GM18505 (cell line): ENCODE results near the gene ZNF280A.
"Not testable (repeated sequence)": the region's sequence is repeated elsewhere in the genome, so short reads cannot be mapped to it uniquely, and the experiment has no call there.

Experiments used
- ATAC-seq: cut with Tn5 transposase; IDR thresholded peaks from one replicate; pipeline ENCODE4 v1.9.1; 2021; ENCODE audit not compliant: unreplicated experiment
- POLR2A ChIP-seq: IDR thresholded peaks from 4 replicates; pipeline ENCODE4 v1.6.1; 2011; ENCODE audit warnings: borderline replicate concordance; ENCODE audit not compliant: insufficient read depth, insufficient read length; ENCODE audit errors: extremely low read depth

The ZNF280A gene

DNA sequence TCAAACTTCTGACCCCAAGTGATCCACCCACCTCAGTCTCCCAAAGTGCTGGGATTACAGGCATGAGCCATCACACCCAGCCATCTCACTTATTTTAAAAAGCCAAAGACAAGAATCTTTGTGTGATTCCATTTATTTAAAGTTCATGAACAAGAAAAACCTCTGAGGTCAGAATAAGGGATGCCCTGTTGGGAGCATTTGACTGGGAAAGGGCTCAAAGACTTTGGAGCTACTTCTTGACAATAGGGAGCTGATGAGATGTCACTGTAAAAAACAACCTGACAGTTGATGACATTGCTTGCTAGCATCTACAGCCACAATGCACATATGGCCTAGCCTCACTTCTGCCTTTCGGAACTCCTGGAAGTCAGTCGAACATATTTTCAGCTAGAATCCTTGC, 6.5 kb downstream of the ZNF280A start:
- no peak for TF ChIP-seq POLR2A
- no peak for ATAC-seq

DNA sequence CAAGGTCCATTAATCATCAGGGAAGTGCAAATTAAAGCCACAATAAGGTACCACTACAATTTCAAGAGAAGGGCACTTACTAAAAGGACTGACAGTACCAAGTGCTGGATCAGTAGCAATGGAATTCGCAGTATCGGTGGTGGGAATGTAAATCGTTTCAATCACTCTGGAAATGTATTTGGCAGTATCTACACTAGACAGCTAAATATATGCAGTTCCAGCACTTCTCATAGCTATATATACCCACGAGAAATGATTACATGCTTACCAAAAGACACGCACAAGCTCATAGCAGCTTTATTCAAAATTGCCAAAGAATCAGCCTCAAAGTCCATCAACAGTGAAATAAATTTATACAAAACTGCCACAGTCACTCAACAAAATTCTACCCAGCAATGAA, 7.1 kb downstream of the ZNF280A start:
- TF ChIP-seq POLR2A = no peak
- no peak for ATAC-seq

GRCh38 chr22:22510833-22511232, 9.2 kb downstream of the ZNF280A start:
- ATAC-seq = not testable (repeated sequence)

GRCh38 chr22:22509912-22510311, 10.2 kb downstream of the ZNF280A start:
- ATAC-seq = not testable (repeated sequence)

- peak; percentile 90 for ATAC-seq
- peak; percentile 65 for TF ChIP-seq POLR2A
These were observed 11.5 kb downstream of the ZNF280A start, which contains the start of gene ZNF280B for GRCh38 chr22:22508274-22509176. Gene ZNF280B (minus strand): TSS chr22:22508742. CDS start chr22:22489398, 19,344 bp downstream.

GRCh38 chr22:22507743-22508273, 12.3 kb downstream of the ZNF280A start:
- no peak for ATAC-seq
- no peak for TF ChIP-seq POLR2A

- ATAC-seq = no peak
- TF ChIP-seq POLR2A = no peak
These were observed 13.3 kb downstream of the ZNF280A start for GRCh38 chr22:22506736-22507135.

GRCh38 chr22:22498267-22498666, 21.8 kb downstream of the ZNF280A start:
- no peak for TF ChIP-seq POLR2A
- ATAC-seq = no peak

DNA sequence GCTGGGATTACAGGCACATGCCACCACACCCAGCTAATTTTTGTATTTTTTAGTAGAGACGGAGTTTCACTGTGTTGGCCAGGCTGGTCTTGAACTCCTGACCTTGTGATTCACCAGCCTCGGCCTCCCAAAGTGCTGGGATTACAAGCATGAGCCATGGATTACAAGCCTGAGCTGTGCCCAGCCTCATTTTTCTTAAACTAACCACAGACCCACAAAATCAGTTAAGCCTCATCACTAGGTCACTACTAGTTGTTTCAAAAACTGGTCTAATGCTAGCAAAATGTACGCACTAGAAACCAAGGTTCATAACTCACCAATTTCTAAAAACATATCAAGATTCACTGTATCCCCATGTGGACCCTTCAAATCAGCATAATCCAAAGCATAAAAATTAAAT, 28.5 kb downstream of the ZNF280A start:
- ATAC-seq = not testable (repeated sequence)

DNA sequence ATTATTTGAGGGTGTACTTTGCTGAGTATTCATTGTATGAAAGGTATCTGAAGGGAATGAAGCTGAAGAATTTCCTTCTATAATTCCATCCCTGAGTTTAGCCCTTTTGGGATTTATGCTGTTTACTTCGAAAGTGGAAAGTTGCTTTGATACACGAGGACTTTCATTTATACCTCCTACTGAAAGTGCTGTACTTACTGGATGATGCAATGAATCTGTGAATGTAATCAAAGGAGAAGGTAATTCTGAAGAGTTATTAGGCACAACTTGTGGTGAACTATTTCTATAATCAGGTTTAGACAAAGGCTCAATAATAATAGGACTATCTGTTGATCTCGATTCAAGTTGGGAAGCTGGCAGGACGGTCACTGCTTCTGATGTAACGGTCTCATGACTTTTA, 31.3 kb downstream of the ZNF280A start:
- no peak for TF ChIP-seq POLR2A
- no peak for ATAC-seq

DNA sequence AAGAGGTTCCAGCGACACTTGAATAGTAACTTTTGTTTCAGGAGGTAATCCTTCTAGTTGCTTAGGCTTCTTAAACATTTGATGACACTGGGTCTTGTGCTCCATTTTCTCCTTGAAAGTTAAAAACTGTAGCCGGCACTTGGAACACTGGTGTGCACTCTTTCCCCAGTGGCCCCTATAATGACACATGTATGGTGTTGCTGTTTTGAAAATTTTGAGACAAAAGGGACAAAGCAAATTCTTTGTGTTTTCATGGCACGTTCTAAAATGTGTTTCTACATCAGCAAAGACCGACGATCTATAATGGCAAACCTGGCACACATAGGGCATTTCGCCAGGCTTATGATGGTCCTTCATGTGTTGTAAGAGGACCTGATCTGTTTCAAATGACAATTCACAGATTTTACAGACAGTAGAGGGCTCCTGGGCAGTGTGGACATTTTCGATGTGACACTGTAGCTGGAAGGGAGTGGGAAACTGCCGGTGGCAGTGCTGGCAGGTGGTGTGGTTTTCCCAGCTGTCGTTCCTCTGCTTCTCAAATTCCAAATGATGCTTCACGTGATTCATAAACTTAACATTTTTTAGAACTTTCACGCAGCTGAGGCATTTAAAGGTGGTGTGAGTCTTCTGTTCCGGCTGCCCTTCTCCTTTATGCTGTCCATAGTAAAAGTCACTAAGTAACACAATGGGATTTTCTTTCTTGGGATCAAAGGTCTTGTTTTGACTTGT, 32.0 kb downstream of the ZNF280A start:
- no peak for TF ChIP-seq POLR2A
- ATAC-seq = no peak

DNA sequence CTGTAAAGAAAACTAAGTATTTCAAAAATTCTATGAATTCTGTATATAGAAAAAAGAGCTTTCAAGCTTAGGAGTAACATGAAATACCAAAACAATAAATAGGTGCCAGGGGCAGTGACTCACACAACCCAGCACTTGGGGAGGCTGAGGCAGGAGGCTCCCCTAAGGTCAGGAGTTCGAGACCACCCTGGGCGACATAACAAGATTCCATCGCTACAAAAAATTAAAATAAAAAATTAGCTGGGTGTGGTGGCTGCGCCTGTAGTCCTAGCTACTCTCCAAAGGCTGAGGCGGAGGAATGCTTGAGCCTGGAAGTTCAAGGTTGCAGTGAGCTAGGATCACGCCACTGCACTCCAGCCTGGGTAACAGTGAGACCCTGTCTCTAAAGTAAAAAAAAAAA, 33.0 kb downstream of the ZNF280A start:
- no peak for TF ChIP-seq POLR2A
- ATAC-seq = no peak

DNA sequence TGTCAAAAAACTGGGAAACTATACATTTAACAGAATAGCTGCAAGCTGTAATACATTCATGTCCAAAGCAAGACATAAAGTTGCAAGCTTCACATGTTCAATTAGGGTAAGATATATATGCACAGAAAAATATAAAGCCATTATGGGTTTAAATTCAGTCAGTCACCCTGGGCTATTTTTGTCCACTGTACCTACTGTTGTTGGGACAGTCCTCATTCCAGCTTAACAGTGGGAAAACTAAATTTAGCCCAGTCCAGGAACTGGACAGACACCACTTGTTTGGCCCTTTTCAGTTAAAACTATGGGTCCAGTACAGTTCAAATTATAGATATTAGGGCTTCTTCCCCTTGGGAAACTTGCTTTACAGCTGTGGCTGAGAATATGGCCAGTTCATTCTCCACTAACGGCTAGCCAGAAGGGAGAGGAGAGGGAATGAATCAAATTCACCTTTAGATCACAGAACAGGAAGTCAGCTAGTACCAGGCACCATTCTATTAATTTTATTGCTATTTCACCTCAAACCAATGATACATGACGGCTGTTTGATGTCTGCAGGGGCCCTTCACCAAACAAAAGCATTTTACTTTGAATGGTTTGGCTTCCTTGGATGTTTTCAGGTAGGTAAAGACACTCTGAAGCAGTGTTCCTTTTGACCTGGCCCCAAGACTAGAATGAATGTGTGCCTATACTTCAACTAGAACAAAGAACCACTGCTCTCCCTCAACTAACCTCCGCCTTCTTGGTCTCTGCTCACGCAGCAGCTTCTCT, 33.8 kb downstream of the ZNF280A start:
- no peak for TF ChIP-seq POLR2A
- no peak for ATAC-seq
